ENCODE measurements around the gene DGKA. TPM values are rescaled to one million over a fixed set of nuclear protein-coding genes. Genes with fewer than 3 reads are reported as not detected.

Gene DGKA
- total RNA-seq, 4 donors from 2014 or later: 26.0 to 57.0 (median 37.9) TPM

GRCh38 chr12:55966408-55967281, 35.7 kb downstream of the DGKA start, which contains the start of gene CDK2:
Gene CDK2 (plus strand): TSS chr12:55966830. CDS start chr12:55967009, 179 bp downstream.
- DNase-seq (ENCODE audit: low spot score) (peak; percentile 94), ATAC-seq (ENCODE audit: low FRiP score) (peak; percentile 94)
- TF ChIP-seq CTCF (IDR thresholded peaks at IDR 0.05): no peak

GRCh38 chr12:55969356-55969755, 38.4 kb downstream of the DGKA start:
- ATAC-seq (ENCODE audit: low FRiP score): no peak
- DNase-seq (ENCODE audit: low spot score): no peak
- no peak for TF ChIP-seq CTCF (IDR thresholded peaks at IDR 0.05)

- ATAC-seq (ENCODE audit: low FRiP score) (no peak), DNase-seq (ENCODE audit: low spot score) (no peak)
- no peak for TF ChIP-seq CTCF (IDR thresholded peaks at IDR 0.05)
Measured at GRCh38 chr12:55970775-55971174, 39.8 kb downstream of the DGKA start.

- TF ChIP-seq CTCF (IDR thresholded peaks at IDR 0.05): no peak
- DNase-seq (ENCODE audit: low spot score) (no peak), ATAC-seq (ENCODE audit: low FRiP score) (no peak)
Measured at GRCh38 chr12:55972042-55972441, 41.1 kb downstream of the DGKA start.

- no peak for ATAC-seq (ENCODE audit: low FRiP score)
- no peak for DNase-seq (ENCODE audit: low spot score)
- no peak for TF ChIP-seq CTCF (IDR thresholded peaks at IDR 0.05)
Measured at GRCh38 chr12:55972456-55972855, 41.5 kb downstream of the DGKA start.

- DNase-seq (ENCODE audit: low spot score) (no peak), ATAC-seq (ENCODE audit: low FRiP score) (no peak)
- TF ChIP-seq CTCF (IDR thresholded peaks at IDR 0.05): no peak
Measured at GRCh38 chr12:55972911-55973598, 42.1 kb downstream of the DGKA start.
